GM19023 (cell line): ENCODE measurements around the gene ZNF761.
"Not testable (repeated sequence)": the region's sequence is repeated elsewhere in the genome, so short reads cannot be mapped to it uniquely, and the experiment has no call there.

Experiments
- ATAC-seq: cut with Tn5 transposase; IDR thresholded peaks from one replicate; pipeline ENCODE4 v1.9.1; 2021; ENCODE audit warnings: mild to moderate bottlenecking, moderate library complexity; ENCODE audit not compliant: unreplicated experiment

ZNF761 gene

DNA sequence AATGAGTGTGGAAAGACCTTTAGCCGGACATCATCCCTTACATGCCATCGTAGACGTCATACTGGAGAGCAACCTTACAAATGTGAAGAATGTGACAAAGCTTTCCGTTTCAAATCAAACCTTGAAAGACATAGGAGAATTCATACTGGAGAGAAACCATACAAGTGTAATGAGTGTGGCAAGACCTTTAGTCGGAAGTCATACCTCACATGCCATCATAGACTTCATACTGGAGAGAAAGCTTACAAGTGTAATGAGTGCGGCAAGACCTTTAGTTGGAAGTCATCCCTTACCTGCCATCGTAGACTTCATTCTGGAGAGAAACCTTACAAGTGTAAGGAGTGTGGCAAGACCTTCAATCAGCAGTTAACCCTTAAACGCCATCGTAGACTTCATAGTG is 24.0 kb downstream of the ZNF761 start:
- no peak for ATAC-seq

DNA sequence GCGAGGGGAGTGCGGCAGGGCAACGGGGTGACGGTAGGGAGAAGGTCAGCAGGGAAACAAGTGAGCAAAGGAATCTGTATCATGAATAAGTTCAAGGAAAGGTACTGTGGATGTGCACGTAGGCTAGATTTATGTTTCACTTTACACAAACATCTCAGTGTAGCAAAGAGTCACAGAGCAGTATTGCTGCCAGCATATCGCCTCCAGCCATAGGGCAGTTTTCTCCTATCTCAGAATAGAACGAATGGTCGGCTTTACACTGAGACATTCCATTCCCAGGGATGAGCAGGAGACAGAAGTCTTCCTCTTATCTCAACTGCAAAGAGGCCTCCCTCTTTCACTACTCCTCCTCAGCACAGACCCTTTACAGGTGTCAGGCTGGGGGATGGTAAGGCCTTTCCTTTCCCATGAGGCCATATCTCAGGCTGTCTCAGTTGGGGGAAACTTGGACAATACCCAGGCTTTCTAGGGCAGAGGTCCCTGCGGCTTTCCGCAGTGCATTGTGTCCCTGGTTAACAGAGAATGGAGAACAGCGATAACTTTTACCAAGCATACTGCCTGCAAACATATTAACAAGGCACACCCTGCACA is 28.4 kb downstream of the ZNF761 start:
- not testable (repeated sequence) for ATAC-seq

DNA sequence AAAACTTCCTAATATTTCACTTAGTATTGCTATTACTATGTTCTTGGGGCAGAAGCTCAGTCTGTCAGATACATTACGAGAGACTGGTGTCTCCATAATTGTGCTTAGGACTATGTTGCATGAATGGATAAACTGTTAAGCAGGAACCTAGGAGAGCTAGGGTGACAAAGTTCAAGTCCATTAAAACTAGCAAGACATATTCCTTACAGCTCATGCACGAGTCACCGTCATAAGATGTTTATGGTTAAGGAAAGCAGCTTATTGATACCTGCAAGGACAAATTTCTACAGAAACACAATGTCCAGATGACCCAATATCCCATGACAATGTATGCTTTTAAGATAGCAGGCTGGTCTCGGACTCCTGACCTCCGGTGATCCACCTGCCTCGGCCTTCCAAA is 30.1 kb downstream of the ZNF761 start:
- ATAC-seq, result no peak

DNA sequence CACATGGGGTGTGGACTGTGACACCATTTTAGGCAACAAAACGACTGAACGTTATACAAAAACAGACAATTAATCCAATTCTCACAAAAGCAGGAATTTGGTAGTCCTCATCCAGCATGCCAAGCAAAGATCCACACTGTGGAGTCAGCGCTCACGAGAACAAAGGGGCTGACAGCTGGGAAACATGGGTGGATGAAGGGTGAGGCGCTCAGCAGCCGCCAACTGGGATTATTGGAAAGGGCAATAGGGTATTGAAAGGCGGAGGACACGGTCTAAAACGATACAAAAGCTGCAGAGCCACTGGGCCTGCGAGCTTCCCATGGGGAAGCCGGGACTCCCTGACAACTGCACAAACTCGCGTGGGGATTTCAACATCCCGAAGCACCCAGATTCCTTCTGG is 31.1 kb downstream of the ZNF761 start:
- ATAC-seq, result no peak

DNA sequence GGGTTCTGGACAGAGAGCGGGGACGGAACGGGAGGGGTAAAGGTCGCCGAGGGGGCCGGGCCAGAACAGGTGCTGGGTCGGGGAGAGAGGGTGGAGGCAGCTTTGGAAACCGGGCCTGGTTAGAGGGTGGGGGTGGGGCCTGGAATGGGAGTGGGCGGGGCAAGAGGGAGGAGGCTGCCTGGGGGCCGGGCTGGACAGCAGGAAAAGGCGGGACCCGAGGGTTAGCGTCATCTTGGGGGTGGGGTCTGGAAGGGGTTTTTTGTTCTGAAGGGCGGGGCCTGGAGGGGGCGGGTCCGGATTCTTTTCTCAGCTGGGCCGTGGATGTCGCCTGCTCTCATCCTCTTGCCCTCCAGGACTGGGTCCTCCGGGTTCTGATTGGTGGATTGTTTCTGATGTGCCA is 31.5 kb downstream of the ZNF761 start:
- ATAC-seq, result no peak

DNA sequence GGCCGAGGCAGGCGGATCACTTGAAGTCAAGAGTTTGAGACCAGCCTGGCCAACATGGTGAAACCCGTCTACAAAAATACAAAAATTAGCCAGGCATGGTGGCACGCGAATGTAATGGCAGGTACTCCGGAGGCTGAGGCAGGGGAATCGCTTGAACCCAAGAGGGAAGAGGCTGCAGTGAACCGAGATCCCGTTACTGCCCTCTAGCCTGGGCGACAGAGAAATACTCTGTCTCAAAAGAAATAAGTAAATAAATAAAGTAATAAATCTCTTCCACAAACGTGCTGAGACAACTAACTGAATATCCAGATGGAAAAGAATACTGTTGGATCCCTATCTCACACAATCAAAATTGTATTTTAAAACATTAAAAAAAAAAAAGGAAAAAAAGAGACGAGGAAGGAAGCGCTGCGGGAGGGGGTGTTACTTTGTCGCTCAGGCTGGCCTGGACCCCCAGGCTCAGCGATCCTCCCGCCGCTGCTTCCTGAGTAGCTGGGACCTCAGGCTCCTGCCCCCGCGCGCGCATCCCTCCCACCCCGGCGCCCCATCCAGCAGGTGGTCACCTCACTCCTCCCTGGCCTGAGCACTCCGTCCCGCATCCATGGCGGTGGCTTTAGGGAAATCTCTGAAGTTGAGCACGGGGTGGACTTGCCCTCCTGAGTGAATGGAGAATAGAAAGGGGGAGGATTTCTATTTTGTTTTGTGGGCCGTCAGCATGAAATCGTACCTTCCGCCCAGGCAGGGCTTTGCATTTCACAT is 35.1 kb downstream of the ZNF761 start:
- peak; percentile 18 for ATAC-seq

DNA sequence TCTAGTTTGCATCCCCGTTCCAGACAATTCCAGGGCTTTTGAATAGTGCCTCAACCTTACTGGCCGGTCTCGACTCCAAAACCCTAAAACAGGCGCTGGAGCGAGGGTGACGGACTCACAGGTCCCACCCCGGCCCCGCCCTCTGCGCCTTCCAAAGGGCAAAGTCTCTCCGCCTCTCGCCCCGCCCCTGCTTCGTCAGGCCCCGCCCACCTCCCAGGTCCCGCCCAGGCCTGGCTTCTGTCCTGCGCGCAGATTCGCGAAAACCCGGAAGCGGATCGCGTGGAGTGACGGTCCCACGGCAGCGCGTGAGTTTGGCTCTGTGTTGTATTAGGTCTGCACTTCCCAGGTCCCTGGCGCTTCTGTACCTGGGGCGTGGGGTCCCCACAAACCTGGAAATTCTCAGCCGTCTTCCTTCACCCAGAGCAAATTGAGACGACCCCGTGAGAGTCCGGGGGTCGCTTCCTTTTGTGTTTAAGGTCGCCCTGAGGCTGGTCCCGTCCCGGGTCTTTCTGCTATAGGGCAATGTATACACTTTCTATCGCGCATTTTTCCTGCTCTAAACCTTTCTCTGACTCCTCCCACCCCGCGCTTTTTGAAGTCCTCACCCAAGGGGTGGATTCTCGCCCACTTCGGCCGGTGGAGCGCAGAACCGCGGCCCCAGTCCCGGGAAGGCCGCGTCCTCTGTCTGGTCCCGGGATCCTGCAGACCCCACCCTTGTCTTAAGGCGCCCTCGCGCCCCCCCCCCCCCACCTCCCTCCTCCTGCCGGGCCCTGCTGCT is 35.9 kb downstream of the ZNF761 start, which contains the start of gene ZNF813:
Gene ZNF813 (plus strand): TSS at position 249 of the 778 bp plus-strand sequence. CDS start 16,090 bp downstream, outside the sequence.
- peak; percentile 90 for ATAC-seq

DNA sequence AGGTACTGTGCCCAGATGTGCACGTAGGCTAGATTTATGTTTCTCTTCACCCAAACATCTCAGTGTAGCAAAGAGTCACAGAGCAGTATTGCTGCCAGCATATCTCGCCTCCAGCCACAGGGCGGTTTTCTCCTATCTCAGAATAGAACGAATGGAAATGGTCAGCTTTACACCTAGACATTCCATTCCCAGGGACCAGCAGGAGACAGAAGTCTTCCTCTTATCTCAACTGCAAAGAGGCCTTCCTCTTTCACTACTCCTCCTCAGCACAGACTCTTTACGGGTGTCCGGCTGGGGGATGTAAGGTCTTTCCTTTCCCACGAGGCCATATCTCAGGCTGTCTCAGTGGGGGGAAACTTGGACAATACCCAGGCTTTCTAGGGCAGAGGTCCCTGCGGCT is 36.8 kb downstream of the ZNF761 start:
- ATAC-seq, result not testable (repeated sequence)

DNA sequence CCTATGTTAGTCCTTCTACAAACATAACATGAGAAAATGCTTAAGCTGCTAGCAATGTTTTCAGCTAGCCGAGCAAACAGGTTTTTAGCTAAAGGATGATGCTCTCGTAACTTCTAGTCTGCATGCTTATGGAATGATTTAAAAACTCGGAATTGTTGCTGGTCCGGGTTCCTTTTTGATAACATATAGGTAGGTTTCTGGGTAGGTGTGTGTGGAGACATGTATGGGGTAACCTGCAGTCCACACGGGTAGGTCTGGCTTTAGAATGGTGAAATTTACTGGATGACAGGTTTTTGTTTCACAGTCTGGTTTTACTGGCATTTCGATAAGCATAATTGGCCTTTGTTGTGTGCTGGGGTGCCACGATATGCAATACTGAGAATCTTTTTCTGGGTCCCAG is 40.1 kb downstream of the ZNF761 start:
- ATAC-seq, result no peak

DNA sequence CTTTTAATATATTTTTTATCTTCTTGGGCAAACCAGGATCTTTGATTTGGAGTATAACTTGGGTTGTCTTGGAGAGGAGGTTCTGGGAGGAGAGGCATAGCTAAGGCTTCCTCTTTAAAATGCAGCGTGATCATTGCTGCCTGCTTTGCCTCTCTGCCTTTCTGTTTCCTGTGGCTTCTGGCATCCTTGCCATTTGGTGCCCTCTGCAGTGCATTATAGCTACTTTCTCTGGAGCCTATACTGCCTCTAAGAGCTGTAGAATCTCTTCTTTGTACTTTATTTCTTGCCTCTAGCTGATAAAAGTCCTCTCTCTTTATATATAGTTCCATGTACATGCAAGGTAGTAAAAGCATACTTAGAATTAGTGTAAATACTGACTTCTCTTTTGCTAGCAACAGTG is 43.0 kb downstream of the ZNF761 start:
- not testable (repeated sequence) for ATAC-seq

DNA sequence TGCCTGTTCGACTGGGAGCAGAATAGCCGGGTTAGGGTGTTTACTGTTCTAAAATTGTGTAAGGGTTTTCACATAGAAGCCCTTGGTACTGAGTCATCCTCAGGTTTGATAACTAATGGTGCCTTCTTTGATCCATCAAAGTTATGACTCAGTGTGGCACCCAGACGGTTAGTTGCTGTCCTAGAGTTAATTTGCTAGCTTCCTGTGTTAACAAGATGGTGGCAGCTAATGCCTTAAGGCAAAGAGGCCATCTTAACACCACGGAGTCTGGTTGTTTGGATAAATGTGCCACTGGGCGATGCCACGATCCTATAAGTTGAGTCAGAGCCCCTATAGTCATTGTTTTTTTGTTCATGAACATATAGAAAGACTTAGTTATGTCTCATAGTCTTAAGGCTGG is 43.7 kb downstream of the ZNF761 start:
- not testable (repeated sequence) for ATAC-seq

DNA sequence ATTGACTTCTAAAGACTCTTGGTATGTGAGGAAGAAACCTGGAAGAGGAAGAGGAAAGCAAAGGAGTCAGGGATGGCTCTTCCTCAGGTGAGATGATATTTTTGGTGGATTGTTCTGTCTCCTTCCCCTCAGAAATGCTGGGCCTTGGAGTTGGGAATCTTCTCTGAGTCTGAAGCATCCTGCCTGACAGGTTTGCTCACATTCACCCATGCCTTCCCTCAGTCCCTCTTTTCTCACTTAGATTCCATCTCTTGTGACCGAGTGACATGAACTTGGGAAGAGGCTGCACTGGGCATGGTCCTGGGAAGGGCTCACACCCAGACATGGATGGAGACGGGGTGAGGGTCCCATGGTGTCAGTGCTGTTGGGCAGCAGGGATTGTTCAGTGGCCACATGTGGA is 52.0 kb downstream of the ZNF761 start:
- ATAC-seq, result not testable (repeated sequence)

DNA sequence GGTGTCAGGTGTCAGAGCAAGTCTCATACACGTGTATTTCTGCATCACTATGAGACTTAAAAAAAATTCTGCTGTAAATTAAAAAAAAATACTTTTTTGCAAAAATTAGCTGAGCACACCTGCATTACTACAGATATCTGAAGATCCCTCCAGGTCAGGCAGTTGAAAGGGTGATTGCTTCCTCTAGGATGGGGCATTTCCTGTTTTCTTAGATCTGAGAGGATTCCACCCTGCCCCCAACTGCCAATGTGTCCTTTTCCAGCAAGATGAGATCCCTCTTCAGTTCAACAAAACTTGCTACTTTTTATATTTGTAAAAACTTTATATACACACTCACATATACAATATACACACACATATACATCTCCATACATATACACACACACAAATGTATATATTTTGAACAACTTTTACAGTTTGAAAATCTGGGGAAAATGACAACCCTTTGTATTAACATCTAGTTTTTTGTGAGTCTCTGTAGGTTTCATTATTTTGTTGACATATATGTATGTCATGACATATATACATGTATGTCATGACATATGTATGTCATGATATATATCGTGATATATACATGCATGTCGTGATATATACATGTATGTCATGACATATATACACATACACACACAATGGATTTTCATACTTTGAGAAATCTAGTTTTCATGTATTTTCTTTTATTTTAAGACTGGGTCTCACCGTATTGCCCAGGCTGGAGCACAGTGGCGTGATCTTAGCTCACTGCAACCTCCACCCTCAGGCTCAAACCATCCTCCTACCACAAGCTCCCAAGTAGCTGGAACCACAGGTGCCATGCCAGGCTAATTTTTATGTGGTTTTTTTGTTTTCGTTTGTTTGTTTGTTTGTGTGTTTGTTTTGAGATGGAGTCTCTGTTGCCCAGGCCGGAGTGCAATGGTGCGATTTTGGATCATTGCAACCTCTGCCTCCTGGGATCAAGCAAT is 53.5 kb downstream of the ZNF761 start:
- no peak for ATAC-seq

DNA sequence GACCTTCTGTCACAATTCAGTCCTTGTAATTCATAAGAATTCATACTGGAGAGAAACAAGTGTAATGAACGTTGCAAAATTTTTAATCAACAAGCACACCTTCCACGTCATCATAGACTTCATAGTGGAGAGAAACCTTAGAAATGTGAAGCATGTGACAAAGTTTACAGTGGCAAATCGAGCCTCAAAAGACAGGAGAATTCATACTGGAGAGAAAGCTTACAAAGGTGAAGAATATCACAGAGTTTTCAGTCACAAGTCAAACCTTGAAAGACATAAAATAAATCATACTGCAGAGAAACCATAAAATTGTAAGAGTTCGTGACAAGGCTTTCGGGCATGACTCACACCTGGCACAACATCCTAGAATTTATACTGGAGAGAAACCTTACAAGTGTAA is 60.4 kb downstream of the ZNF761 start:
- ATAC-seq, result no peak

DNA sequence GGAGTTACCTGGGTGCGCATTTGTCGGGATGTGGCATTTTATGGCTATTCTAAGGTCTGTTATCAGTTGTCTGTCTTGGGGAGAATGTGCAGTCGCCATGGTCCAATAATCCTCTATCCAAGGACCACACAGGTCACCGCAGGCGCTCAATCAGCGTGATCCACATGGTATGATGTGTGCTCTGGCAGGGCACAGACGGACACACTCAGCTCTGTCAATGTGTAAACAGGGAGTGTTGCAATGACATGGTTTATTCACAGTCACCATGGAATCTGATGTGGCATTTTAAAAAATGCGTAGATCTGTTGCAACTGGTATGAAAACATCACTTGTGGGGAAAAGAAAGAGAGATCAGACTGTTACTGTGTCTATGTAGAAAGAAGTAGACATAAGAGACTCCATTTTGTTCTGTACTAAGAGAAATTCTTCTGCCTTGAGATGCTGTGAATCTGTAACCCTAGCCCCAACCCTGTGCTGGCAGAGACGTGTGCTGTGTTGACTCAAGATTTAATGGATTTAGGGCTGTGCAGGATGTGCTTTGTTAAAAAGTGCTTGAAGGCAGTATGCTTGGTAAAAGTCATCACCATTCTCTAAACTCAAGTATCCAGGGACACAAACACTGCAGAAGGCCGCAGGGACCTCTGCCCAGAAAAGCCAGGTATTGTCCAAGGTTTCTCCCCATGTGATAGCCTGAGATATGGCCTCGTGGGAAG is 65.7 kb downstream of the ZNF761 start:
- ATAC-seq, result not testable (repeated sequence)

DNA sequence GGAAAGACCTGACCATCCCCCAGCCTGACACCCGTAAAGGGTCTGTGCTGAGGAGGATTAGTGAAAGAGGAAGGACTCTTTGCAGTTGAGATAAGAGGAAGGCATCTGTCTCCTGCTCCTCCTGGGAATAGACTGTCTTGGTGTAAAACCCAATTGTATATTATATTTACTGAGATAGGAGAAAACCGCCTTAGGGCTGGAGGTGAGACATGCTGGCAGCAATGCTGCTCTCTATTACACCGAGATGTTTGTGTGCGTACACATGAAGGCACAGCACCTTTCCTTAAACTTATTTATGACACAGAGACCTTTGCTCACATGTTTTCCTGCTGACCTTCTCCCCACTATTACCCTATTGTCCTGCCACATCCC is 66.2 kb downstream of the ZNF761 start:
- not testable (repeated sequence) for ATAC-seq

DNA sequence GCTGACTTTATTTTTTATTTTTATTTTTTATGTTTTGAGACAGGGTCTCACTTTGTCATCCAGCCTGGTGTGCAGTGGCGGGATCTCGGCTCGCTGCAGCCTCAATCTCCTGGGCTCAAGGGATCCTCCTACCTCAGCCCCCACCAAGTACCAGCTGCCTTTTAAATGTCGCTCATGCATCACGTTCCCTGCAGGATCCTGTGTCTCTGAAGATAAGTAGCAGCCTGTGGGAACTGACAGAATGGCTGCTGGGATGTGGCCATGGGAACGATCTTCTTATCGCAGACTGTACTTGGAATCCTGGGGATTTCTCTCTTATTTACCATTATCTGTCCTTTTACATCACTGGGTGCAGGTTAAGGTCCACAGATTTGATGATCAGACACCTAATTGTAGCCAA is 71.4 kb downstream of the ZNF761 start:
- ATAC-seq, result not testable (repeated sequence)

DNA sequence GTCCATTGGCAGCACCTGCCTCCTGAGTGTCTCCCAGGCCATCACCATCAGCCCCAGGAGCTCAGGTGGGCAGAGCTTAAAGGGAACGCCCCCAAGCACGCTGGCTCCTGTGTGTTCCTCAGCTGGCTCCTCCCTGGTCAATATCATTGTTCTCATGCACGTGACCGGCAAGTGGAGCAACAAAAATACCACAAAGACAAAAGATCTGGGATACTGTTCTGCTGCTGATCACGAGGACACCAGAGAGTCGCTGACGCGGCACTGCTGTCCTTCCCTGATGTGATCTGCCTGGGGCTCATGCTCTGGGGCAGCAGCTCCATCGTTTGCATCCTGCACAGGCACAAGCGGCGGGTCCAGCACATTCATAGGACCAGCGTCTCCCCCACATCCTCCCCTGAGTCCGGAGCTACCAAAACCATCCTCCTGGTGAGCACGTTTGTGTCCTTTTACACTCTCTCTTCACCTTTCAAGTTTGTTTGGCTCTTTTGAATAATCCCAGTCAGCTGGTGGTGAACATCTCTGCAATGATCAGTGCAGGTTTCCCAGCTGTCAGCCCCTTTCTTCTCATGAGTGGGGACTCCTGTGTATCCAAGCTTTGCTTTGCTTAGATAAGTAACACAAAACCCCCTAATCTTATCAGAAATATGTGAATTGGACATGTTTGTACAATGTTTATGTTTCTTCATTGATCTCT is 72.0 kb downstream of the ZNF761 start:
- not testable (repeated sequence) for ATAC-seq

DNA sequence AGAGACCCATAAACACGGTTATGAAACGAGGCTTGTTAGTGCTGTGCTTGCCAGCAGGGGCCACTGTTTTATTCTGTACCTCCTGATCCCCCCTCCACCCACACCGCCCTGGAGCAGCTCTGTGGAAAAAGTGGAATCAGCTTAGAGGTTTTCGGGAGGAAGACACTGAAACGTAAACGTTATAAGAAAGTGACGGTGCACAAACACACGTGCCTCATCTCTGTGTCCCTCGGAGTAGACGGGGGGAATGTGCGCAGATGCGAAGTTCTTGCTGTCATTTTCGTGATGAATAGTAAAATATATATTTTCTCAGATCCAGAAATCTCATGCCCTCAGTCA is 72.5 kb downstream of the ZNF761 start:
- not testable (repeated sequence) for ATAC-seq

DNA sequence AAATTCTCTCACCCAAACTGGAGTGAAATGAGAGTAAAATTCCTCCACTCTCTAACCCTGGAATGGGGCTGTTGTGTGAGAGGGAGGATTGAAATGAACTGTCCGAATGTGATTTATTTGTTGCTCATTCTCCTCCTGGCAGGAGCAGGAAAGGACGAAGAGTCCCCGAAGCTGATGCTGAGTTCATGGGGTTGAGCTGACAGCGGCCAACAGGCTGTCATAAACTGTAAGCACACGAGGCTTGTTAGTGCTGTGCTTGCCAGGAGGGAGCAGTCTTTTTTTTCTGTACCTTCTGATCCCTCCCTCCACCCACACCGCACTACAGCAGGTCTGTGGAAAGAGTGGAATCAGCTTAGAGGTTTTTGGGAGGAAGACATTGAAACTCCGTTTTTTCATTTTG is 73.1 kb downstream of the ZNF761 start:
- ATAC-seq, result no peak
